NCI-H2029 (cell line): ENCODE data around the gene LRBA.
"Not testable (repeated sequence)": the region's sequence is repeated elsewhere in the genome, so short reads cannot be mapped to it uniquely, and the experiment has no call there.

Experiments used
- DNase-seq: peaks from one replicate; lab custom pipeline; 2025; lab: John Stamatoyannopoulos, UW

LRBA gene

GRCh38 chr4:150415213-150415612 is 599.9 kb downstream of the LRBA start:
- no peak for DNase-seq

DNA sequence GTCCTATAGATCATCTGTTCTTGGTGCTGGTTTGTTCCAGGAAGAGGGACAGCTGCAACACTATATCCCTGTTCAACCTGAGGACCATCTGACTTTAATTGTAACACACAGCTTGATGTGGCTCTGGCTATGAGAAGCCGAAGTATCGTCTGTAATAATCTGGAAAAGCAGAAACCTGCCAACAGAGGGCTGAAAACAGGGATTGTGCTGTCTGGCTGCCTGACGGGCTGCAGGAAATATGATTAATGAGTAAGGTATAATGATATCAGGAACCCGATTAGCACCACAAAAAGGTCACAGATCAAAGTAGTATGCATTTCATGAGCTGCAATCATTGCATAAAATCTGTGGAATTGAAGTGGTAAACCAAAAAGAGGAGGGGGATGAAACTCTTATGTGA is 603.6 kb downstream of the LRBA start:
- no peak for DNase-seq

GRCh38 chr4:150402871-150403272 is 612.2 kb downstream of the LRBA start:
- DNase-seq = peak; percentile 81

DNA sequence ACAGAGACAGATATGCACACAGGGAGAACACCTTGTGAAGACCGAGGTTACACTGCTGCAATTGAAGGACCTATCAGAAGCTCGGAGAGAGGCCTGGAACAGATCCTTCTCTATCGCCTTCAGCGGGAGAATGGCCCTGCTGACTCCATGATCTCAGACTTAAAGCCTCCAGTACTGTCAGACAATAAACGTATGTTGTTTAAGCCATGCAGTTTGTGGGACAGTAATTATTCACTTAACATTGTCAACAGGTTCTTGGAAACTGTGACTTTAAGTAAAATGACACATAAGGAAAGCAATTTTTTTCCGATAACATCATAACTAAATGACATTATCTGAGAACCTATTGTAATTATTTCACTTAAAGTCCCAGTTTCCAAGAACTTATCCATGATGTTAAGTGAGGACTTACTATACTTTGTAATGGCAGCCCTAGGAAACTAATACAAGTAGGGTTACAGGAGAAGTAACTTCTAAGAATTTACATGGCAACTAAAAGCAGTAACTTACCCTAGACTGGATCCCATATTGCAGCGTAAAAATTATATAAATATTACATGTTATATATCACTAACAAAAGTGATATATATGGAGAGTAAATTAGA is 613.9 kb downstream of the LRBA start:
- no peak for DNase-seq

DNA sequence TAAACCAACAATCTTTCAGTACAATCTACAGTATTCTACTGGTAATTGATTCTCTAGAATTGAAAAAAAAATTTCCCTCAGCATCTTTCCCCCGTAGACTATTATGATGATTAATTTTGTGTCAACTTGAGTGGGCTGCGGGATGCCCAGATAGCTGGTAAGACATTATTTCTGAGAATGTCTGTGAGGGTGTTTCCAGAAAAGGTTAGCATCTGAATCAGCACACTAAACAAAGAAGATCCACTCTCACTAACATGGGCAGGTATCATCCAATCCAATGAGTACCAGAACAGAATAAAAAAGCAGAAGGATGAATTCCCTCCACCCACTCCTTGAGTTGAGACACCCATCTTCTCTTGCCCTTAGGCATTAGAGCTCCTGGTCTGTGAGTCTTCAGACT is 619.2 kb downstream of the LRBA start:
- DNase-seq = no peak

DNA sequence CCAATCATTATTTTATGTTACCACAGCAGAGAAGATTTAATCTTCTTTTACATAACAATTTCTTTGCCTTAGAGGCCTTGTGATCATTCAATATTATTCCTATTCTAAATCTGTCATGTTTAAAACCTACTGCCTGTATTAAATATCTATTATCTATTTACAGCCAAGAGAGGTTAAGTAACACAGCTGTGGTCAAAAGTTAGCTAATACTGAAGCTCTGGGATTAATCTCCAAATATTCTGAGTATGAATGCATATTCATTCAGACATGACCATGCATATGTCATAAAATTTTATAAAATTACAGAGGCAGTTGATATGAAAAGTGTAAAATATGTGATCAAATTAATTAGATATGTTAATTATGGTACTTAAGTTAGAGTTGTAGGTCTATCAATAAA is 621.0 kb downstream of the LRBA start:
- no peak for DNase-seq

GRCh38 chr4:150391052-150391451 is 624.0 kb downstream of the LRBA start:
- DNase-seq = no peak

DNA sequence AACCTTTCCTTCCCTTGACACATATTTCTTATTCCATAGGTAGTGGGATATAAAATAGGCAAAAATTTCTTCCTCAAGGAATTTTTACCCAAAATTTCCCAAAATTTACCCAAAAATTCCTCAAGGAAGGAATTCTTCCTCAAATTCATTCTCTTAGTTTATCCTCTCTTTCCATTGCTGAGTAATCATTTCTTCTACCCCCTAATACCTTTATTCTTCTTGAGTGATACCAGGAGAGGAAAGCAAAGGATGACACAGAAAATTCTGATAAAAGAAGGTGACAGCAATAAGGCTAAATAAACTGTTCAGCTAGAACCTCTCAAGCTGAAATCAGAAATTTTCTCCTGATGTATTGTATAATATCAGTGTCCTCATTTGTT is 624.6 kb downstream of the LRBA start:
- no peak for DNase-seq

DNA sequence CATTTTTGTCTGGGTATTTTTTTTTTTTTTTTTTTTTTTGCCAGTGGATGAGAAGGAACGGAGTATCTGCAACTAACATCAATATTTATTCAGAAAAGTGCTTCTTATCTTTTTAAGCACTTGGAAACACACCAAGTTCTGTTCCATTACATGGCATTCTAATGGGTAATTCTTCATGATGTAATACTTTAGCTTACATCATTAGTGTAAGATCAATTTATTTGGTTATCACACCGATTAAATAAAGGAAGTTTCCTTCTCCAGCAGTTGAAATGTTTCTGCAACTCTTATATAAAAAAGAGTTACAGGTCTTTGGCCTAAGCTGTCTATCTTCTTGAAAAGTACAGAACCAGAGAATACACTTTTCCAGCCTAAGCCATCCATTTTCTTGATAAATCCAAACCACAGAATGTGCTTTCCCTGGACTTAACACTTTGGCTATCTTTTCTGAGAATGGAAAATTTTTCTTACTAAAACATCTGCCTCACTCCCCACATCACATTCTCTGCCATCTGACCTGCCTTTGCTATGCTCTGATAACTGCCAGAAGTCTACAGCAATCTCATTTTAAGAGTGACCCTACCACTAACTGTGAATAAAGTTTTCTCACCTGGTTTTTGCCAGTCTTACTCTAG is 625.1 kb downstream of the LRBA start:
- no peak for DNase-seq

DNA sequence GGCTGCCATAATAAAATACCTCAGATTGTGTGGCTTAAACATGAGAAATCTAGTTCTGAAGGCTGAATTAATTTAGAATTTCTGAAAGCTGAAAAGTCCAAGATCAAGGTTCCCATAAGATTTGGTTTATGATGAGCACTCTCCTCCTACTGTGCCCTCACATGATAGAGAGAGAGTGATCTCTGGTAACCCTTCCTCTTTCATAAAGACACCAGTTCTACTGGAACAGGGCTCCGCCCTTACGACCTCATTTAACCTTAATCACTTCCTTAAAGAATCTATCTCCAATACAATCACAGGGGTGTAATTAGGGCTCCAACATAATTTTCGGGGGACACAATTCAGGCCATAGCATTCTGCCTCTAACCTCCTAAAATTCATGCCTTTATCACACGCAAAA is 627.1 kb downstream of the LRBA start:
- no peak for DNase-seq

DNA sequence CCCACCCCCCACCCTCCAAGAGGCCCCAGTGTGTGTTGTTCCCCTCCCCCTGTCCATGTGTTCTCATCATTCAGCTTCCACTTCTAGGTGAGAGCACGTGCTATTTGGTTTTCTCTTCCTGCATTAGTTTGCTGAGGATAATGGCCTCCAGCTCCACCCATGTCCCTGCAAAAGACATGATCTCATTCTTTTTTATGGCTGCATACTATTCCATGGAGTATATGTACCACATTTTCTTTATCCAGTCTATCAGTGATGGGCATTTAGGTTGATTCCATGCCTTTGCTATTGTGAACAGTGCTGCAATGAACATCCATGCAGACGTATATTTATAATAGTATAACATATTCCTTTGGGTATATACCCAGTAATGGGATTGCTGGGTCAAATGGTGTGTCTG is 628.7 kb downstream of the LRBA start:
- DNase-seq = not testable (repeated sequence)

DNA sequence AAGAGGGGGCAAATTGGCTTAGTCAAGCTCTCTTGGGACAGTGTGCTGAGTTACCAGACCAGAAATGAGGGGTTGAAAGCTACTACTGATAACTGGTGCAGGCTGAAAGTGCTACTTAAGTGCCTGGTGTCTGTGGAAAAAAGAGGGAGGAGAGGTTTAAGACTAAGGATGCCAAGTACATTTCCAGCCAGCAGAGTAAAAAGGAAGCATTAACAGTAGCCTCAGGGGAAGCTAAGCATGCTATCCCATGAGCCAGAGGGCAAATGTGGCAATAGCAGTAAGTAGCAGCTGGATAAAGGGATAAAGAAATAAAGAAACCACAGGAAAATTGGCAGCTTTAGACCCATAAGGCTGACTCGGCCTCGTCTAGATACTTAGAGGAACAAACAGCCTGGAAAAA is 629.5 kb downstream of the LRBA start:
- DNase-seq = peak; percentile 43

GRCh38 chr4:150384249-150384648 is 630.8 kb downstream of the LRBA start:
- DNase-seq = no peak

DNA sequence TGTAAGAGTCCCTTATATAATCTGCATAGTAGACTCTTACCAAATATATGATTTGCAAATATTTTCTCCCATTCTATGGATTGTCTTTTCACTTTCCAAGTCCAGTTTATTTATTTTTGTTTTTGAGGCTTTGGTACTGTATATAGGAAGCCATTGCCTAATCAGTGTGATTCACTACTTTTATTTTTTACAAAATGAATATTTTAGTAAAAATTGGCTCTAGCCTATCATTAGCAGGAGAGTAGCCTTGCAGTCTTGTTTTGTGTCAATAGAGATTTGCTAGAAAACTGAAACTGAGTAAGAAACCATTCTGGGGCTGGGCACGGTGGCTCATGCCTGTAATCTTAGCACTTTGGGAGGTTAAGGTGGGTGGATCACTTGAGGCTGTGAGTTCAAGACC is 633.1 kb downstream of the LRBA start:
- DNase-seq = no peak

DNA sequence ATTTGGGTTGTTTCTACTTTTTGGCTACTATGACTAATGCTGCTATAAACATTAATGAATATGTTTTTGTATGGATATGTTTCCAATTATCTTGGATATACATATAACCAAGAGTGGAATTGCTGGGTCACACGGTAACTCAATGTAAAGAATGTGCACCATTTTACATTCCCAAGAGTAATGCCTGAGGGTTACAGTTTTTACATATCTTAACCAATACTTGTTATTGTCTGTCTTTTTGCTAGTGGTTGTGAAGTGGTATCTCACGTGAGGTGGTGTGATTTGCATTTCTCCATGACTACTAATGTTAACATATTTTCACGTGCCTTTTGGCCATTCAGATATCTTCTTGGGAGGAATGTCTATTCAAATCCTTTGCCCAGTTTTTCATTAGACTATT is 633.5 kb downstream of the LRBA start:
- no peak for DNase-seq

GRCh38 chr4:150381036-150381435 is 634.0 kb downstream of the LRBA start:
- DNase-seq = no peak

- no peak for DNase-seq
These were observed 635.6 kb downstream of the LRBA start for GRCh38 chr4:150379454-150379853.

DNA sequence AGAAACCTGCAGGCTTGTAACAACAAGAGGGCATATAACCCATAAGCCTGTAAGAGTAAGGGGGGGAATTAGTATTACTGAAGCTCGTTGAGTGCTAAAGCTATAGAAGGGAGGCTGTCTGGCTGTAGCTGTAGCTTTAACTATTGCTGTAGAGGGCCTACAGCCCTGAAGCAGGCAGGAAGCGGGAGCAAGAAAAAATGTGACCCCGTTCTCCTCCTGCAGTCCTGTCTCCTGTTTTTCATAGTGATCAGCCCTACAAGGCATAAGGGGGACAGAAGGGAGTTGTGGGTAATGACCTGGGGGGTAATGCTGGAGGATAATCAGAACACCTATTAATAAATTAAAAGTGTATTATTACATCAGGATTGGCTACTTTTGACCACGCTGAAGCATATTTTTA is 640.1 kb downstream of the LRBA start:
- DNase-seq = no peak

DNA sequence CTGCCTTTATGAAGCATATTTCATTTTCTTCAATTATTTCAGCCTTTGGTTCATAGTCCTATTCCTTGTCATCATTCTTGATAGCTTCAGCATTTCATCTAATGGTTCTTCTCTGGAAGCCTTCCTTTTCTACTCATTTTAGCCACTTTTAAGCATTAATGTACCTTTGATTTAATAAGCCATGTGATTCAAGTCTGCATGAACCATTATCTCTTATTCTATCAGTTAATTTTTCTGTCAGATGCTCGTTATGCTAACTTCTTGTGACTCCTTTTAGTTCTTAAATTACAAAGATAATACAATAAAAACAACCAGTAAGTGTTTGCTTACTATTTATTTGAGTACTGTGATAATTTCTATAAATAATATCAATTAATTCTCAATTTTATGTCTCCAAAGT is 643.2 kb downstream of the LRBA start:
- no peak for DNase-seq

DNA sequence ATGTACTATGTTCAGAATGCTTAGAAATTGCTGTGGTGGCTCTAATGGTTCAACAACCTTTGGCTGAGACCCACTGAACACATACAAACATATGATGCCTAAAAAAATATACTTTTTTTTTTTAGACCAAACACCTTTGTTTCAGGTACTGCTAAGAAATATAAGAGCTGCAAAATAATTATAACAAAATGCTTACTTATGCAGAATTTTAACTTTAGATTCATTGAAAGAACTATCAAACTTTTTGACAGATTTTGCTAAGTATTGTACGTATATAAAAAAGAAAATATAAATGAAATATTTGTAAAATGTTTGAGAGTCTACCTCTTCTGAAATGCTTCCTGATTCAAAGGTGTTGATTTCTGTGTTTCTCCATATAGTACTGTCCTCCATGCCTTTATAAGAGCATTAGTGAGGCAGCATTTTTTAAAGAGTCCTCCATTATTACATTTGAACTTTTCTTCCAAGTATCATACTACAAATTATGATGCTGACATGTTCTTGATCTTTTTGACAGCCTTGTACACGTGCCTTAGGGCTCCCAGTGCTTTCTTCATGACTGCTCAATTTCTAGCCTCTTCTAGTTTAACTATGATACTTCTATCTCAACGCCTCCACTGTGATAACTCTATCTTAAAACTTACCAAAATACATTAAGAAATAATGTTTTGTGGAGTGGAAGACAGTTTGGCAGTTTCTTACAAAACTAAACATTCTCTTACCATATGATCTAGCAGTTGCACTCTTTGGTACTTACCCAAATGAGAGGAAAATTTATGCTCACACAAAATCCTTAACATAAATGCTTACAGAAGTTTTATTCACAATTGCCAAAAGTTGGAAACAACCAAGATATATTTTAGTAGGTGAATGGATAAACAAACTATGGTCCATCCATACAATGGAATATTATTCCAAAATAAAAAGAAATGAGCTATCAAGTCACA is 645.4 kb downstream of the LRBA start:
- no peak for DNase-seq

- DNase-seq = peak; percentile 18
These were observed 646.4 kb downstream of the LRBA start for GRCh38 chr4:150368667-150369066.

DNA sequence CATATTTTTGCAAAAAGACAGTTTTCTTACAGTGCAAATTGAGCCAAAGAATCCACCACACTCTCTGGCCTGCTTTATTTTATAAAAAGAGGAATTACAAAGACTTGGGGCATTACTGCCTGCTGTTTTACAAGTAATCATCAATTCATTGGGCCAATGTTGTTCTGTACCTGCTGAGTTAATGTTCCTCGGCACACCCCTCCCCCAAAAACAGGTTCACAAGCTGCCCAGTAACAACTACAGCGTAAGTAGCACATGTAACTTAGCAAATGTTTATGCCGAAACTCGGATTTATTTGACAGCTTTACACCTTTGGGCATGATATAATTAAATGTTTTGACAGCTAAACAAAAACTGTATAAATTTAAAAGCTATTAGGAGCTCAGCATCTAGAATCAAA is 647.8 kb downstream of the LRBA start:
- no peak for DNase-seq

DNA sequence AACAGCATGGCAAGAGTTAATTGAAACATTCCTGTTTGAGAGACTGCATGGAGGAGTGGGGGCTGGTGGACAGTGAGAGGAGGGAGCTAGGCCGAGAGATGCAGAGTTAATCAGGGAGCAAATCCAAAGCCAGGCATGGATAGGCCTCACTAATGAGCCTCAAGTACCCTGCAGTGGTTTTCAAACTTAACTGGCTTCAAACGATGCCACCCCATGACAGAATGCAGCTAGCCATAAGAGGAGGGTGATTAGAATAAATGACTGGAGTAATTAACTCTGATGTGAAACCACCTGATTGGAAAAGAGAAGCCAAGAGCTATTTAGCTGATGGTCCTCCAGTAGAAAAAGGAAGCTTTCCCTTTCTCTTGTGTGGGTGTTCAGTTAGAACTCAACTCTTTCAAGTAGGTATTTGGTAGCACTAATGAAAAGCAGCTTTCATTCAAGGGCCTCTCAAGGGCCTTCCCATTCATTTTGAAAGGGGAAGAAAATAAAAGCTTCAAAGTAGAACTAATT is 648.5 kb downstream of the LRBA start:
- peak; percentile 69 for DNase-seq
